GM13977 (cell line): Measurements from ENCODE around the gene LILRB5.
"Not testable (repeated sequence)": the region's sequence is repeated elsewhere in the genome, so short reads cannot be mapped to it uniquely, and the experiment has no call there.

Experiments
- DNase-seq: peaks from one replicate; pipeline ENCODE4 v3.0.0; 2012; ENCODE audit warnings: low spot score
- in situ Hi-C: fragments of 300-500 bp; cut with MboI; formaldehyde crosslinking; loops from one replicate; pipeline ENCODE4 v1.12.0; 2022; ENCODE audit warnings: low sequenced_read_pairs, low pct_unique_long_range_greater_than_20kb, mixed read lengths, inconsistent platforms; ENCODE audit not compliant: unreplicated experiment
- TF ChIP-seq, protein P1 (sequence below): IDR thresholded peaks from 2 replicates; pipeline ENCODE4 v1.5.1; 2012; ENCODE audit warnings: mild to moderate bottlenecking, control low read depth; ENCODE audit not compliant: insufficient read depth; ENCODE audit errors: extremely low read depth, missing control alignments

The LILRB5 gene

DNA sequence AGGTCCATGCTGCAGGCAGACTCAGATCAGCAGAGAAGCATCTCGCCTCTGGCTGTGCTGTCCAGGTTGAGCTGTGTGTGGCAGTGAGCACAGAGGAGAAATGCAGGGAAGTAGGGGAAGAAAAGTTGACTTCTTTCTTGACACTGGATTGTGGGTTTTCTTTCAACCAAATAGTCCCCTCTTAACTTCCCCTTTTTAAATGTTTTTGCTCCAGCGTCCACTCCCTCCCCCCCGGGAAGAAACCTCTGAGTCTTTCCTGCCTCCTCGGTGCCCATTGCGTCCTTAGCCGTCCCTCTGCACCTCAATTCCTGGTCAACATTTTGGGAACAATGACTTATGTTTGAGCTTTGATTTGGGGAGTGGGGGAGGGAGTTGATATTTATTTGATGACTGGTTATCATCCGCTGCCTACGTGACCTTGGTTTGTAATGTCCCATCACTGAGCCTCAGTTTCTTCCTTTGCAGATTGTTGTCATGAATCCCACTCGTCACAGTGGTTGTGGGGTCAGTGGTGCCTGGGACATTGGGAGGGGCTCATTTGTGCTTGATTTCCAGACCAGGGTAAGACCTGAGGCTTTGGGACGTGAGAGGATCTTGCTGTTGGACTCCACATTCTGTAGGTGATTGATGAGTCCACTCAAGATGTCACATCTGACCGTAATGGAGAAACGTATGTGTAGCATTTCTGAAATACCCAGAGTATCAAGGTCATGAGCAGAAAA lies 24.1 kb upstream of the LILRB5 start, which contains the start of gene LILRB2:
TSS of gene LILRB2 (minus strand) at position 104 of the 722 bp plus-strand sequence. CDS start 614 bp downstream, outside the sequence.
- DNase-seq: no peak
- in situ Hi-C loops: no loop called here
- TF ChIP-seq, protein P1, sequence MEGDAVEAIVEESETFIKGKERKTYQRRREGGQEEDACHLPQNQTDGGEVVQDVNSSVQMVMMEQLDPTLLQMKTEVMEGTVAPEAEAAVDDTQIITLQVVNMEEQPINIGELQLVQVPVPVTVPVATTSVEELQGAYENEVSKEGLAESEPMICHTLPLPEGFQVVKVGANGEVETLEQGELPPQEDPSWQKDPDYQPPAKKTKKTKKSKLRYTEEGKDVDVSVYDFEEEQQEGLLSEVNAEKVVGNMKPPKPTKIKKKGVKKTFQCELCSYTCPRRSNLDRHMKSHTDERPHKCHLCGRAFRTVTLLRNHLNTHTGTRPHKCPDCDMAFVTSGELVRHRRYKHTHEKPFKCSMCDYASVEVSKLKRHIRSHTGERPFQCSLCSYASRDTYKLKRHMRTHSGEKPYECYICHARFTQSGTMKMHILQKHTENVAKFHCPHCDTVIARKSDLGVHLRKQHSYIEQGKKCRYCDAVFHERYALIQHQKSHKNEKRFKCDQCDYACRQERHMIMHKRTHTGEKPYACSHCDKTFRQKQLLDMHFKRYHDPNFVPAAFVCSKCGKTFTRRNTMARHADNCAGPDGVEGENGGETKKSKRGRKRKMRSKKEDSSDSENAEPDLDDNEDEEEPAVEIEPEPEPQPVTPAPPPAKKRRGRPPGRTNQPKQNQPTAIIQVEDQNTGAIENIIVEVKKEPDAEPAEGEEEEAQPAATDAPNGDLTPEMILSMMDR: no peak

GRCh38 chr19:54280441-54280840 lies 23.4 kb upstream of the LILRB5 start:
- in situ Hi-C loops, DNase-seq: not testable (repeated sequence)

DNA sequence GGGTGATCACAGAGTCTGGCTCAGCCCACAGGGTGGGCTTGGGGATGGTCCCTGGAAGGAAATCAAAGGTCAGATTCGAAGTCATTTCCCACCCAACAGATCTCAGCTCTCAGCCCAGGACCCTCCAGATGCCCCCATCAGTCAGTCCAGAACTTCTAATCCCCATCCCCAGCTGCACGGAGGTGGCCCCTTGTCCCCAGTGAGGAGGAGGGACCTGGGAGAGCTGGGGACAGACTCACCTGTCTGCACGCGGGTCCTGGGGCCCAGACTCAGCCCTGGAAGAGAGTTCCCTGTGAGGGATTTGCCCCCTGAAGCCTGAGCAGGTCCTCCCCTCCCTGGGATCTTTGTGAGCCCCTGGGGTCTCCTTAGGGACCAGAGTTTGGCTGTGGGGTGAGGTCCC lies 23.0 kb upstream of the LILRB5 start:
- DNase-seq, in situ Hi-C loops: not testable (repeated sequence)

DNA sequence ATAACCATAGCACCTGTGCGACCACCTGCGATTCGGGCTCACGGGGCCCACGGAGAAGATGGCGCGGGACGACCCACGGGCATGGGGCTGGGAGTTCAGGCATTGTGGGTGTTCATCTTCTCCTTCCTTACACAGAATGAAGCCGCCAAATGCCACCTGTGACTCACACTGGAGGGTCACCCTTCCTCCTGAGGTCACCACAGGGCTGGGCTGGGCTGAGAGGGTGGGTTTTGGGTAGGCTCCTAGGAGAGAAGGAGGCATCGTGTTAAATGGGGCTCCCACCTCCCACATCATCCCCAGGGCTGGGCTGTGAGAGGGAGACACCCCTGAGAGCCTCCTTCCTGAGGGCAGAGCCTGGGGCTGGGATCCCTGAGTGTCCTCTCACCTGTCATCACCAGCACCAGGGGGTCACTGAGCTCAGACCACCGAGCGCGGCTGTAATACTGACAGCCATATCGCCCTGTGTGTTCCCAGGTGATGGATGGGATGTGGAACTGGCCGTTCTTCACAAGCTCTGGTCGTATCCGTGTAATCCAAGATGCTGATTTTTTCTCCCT lies 22.4 kb upstream of the LILRB5 start:
- TF ChIP-seq, protein P1: no peak
- in situ Hi-C loops: no loop called here
- no peak for DNase-seq

- in situ Hi-C loops, DNase-seq: not testable (repeated sequence)
These were observed 21.6 kb upstream of the LILRB5 start for GRCh38 chr19:54278571-54279195.

GRCh38 chr19:54278056-54278455 lies 21.0 kb upstream of the LILRB5 start:
- DNase-seq, in situ Hi-C loops: not testable (repeated sequence)

DNA sequence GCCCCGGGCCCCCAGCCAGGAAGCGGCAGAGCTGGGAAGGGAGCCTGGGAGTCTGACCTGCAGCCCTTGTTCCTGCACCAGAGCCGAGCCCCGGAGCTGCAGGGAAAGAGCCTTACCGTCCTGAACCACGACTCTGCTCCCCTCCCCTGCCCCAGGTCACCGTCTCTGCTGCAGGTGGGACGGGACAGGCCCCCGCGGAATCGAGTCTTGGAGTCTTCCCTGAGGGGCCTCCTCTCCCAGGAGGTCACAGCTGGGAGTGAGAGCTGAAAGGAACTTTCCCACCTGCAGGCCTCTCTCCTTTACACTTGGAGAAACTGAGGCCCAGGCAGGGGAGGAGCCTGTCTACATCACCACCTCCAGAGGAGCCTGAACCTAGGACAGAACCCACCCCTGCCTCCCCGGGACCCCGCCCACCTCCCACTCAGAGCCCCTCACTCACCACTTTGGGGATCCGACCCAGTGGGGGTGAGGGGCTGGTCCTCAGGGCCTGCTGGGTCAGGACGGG lies 20.1 kb upstream of the LILRB5 start:
- DNase-seq, in situ Hi-C loops: not testable (repeated sequence)

DNA sequence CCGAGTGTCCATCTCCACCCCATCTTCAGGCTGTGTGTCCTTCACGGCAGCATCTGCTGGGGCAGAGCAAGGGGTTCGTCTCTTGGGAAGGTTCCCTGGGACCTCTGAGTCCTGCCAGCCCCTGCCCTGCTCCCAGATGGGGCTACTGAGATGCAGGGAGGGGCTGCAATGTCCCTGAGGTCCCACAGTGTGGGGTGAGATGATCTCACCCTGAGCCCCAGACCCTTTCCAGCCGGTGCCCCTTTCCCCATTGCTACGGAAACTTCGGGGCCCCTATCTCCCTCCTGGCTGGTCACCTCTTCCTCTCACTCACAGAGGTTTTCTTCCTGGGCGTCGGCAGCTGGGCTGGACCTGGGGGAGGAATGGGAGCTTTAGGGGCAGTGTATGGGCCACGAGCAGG lies 18.9 kb upstream of the LILRB5 start:
- TF ChIP-seq, protein P1: no peak
- in situ Hi-C loops: no loop called here
- no peak for DNase-seq

DNA sequence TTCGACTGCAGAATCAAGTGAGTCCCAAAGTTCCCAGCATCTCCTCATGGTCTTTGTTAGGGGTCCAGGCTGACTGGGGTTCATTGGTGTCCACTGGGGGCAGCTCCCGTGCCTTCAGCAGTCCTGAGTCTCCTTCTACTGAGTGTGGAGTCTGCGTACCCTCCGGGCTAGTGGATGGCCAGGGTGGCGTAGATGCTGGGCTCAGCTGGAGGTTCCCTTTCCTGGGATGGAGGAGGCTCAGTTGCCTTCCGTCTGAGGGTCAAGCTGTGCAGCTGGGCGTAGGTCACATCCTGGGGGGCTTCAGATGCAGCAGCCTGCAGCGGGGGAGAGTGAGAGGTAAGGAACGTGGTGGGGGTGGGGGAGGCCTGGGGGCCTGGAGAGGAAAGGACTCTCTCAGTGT lies 17.4 kb upstream of the LILRB5 start:
- in situ Hi-C loops, DNase-seq: not testable (repeated sequence)
